Erythroblast (primary cell): Measurements from ENCODE around the gene AMT.
"Not testable (repeated sequence)": the region's sequence is repeated elsewhere in the genome, so short reads cannot be mapped to it uniquely, and the experiment has no call there.

ENCODE experiments used
- DNase-seq, 2 experiments: peaks; one replicate each; lab custom pipeline; 2025; lab: John Stamatoyannopoulos, UW
- GATA1 ChIP-seq: IDR thresholded peaks from 2 replicates; pipeline ENCODE4 v1.6.1; 2011; ENCODE audit warnings: low read depth, mild to moderate bottlenecking, control low read depth, low read length, moderate library complexity
- POLR2A ChIP-seq: IDR thresholded peaks from 2 replicates; pipeline ENCODE4 v1.6.1; 2011; ENCODE audit warnings: mild to moderate bottlenecking, low read length

The AMT gene

GRCh38 chr3:49412632-49413337 lies 9.5 kb downstream of the AMT start:
- DNase-seq = peak; percentile 48 to 51
- TF ChIP-seq POLR2A (no peak), GATA1 (no peak)

GRCh38 chr3:49411968-49412631 lies 10.2 kb downstream of the AMT start, which contains the start of the genes RHOA and TCTA:
RHOA (minus strand) TSS chr3:49411976; CDS start chr3:49375589, 36,387 bp downstream.
TCTA (plus strand) TSS chr3:49412423; CDS start chr3:49412427, 4 bp downstream.
- TF ChIP-seq POLR2A (peak; percentile 100), GATA1 (no peak)
- DNase-seq = peak; percentile 100

- TF ChIP-seq GATA1 (no peak), POLR2A (no peak)
- peak; percentile 82 to 87 for DNase-seq
Measured at GRCh38 chr3:49411535-49411967, 10.7 kb downstream of the AMT start.

- TF ChIP-seq POLR2A (no peak), GATA1 (no peak)
- peak; percentile 48 to 70 for DNase-seq
Measured at GRCh38 chr3:49410846-49411534, 11.3 kb downstream of the AMT start.

GRCh38 chr3:49410066-49410845 lies 12.0 kb downstream of the AMT start:
- no peak for TF ChIP-seq GATA1
- no peak for TF ChIP-seq POLR2A
- DNase-seq = peak in 1 of 2 experiments; percentile 45

GRCh38 chr3:49406571-49407565 lies 15.4 kb downstream of the AMT start:
- DNase-seq = no peak
- TF ChIP-seq GATA1 (no peak), POLR2A (no peak)

- DNase-seq = not testable (repeated sequence)
Measured at GRCh38 chr3:49405570-49405969, 16.7 kb downstream of the AMT start.

GRCh38 chr3:49403891-49404290 lies 18.4 kb downstream of the AMT start:
- no peak for DNase-seq
- TF ChIP-seq POLR2A = no peak
- TF ChIP-seq GATA1 = no peak

- no peak for TF ChIP-seq GATA1
- no peak for TF ChIP-seq POLR2A
- DNase-seq = no peak
Measured at GRCh38 chr3:49401766-49402165, 20.5 kb downstream of the AMT start.

- peak in 1 of 2 experiments; percentile 32 for DNase-seq
- no peak for TF ChIP-seq GATA1
Measured at GRCh38 chr3:49399461-49399860, 22.8 kb downstream of the AMT start.

- TF ChIP-seq POLR2A (no peak), GATA1 (no peak)
Measured at GRCh38 chr3:49397470-49397869, 24.8 kb downstream of the AMT start.

GRCh38 chr3:49391310-49391709 lies 31.0 kb downstream of the AMT start:
- not testable (repeated sequence) for DNase-seq

More at GRCh38 chr3:49397470-49397869, 24.8 kb downstream of the AMT start:
- peak; percentile 84 to 85 for DNase-seq
